GM12878 (cell line): ENCODE results near the gene PTPRJ. TPM values are rescaled to one million over a fixed set of nuclear protein-coding genes. Genes with fewer than 3 reads are reported as not detected.

Source experiments
- ATAC-seq: fragments of 200-7000 bp; cut with Tn5 transposase; 3 replicates; pipeline ENCODE4 v1.9.1; 2020; ENCODE audit warnings: mild to moderate bottlenecking, moderate library complexity
- BruUV-seq: library from RNA; stranded (reverse); fragments of 400-500 nt; replicated peaks from 2 replicates; lab custom pipeline; 2021; lab: Mats Ljungman, UMichigan
- CTCF ChIA-PET: fragments of 300-600 bp; sonication (Branson Sonifier 250); formaldehyde crosslinking; extraction: SDS; loops from one replicate; lab custom pipeline; 2021; ENCODE audit warnings: inconsistent platforms; lab: Yijun Ruan, JAX
- POLR2A ChIA-PET: fragments of 350-600 bp; formaldehyde crosslinking; extraction: SDS; loops from one replicate; lab custom pipeline; 2021; ENCODE audit warnings: inconsistent platforms; lab: Charles Lee
- RAD21 ChIA-PET: fragments of 300-600 bp; sonication (Branson Sonifier 250); formaldehyde crosslinking; loops from one replicate; lab custom pipeline; 2023; ENCODE audit warnings: antibody characterized with exemption; ENCODE audit not compliant: unreplicated experiment; lab: Charles Lee
- SMC1A ChIA-PET: fragments of 300-600 bp; sonication (Branson Sonifier 250); formaldehyde crosslinking; loops from one replicate; lab custom pipeline; 2023; ENCODE audit not compliant: unreplicated experiment, uncharacterized antibody; lab: Charles Lee
- DNase-seq: peaks from one replicate; pipeline ENCODE4 v3.0.0-alpha.2; 2011; ENCODE audit warnings: low read depth, low spot score
- FAIRE-seq: peaks from 3 replicates; lab custom pipeline; 2011; peaks lifted over from hg19 to GRCh38; lab: Jason Lieb, UNC
- H2AFZ ChIP-seq: 2 replicates; pipeline ENCODE4 v1.6.0; 2011; ENCODE audit warnings: low read depth, low read length, control low read depth; ENCODE audit not compliant: control insufficient read depth
- H3K27ac ChIP-seq: 2 replicates; pipeline ENCODE4 v1.5.1; 2011; ENCODE audit warnings: control low read depth; ENCODE audit not compliant: control insufficient read depth, insufficient read depth
- H3K27me3 ChIP-seq, 2 experiments: replicated peaks in 1 of 2; 2 replicates each; pipeline versions ENCODE4 v1.6.0 to v1.6.1; 2011; ENCODE audit warnings: low read length in 1 of 2; ENCODE audit not compliant: control insufficient read depth in 2 of 2, insufficient read depth in 2 of 2
- H3K36me3 ChIP-seq, 2 experiments: 2 replicates each; pipeline ENCODE4 v1.5.1; 2011; ENCODE audit warnings: low read length in 1 of 2; ENCODE audit not compliant: control insufficient read depth in 2 of 2, insufficient read depth in 2 of 2
- H3K4me1 ChIP-seq: 2 replicates; pipeline ENCODE4 v1.6.1; 2011; ENCODE audit warnings: mild to moderate bottlenecking, low read length, moderate library complexity, mixed read lengths; ENCODE audit not compliant: control insufficient read depth, insufficient read depth
- H3K4me2 ChIP-seq: 2 replicates; pipeline ENCODE4 v1.6.0; 2011; ENCODE audit warnings: control low read depth; ENCODE audit not compliant: control insufficient read depth, insufficient read depth
- H3K4me3 ChIP-seq: fragments of 200-600 bp; sonication (generic); 2 replicates; pipeline ENCODE4 v1.5.1; 2016
- H3K79me2 ChIP-seq: 2 replicates; pipeline ENCODE4 v1.6.0; 2011; ENCODE audit warnings: low read length; ENCODE audit not compliant: control insufficient read depth, insufficient read depth
- H3K9ac ChIP-seq: 2 replicates; pipeline ENCODE4 v1.8.0; 2011; ENCODE audit warnings: low read length, control low read depth, mixed read lengths; ENCODE audit not compliant: control insufficient read depth, insufficient read depth
- H3K9me3 ChIP-seq: replicated peaks from 3 replicates; pipeline ENCODE4 v1.5.1; 2011; ENCODE audit warnings: mild to moderate bottlenecking, low read length; ENCODE audit not compliant: control insufficient read depth, insufficient read depth
- H4K20me1 ChIP-seq: 2 replicates; pipeline ENCODE4 v1.6.0; 2011; ENCODE audit not compliant: control insufficient read depth, insufficient read depth
- NFXL1 ChIP-seq: fragments of 450-650 bp; IDR thresholded peaks from 2 replicates; pipeline ENCODE4 v1.6.1; 2017; ENCODE audit warnings: antibody characterized with exemption, mild to moderate bottlenecking, borderline replicate concordance
- PML ChIP-seq: IDR thresholded peaks from 2 replicates; pipeline ENCODE4 v1.6.1; 2012; ENCODE audit warnings: low read length, inconsistent platforms
- RCOR1 ChIP-seq: conservative IDR thresholded peaks from 2 replicates; pipeline ENCODE4 v1.6.1; 2012; ENCODE audit warnings: low read depth, low read length, improper control_type of control experiment
- WGBS: methylation state at CpG from one replicate; pipeline ENCODE4 v1.1.6; 2016; ENCODE audit warnings: low lambda C conversion rate; ENCODE audit not compliant: insufficient replicate concordance, insufficient coverage; ENCODE audit errors: missing lambda C conversion rate; 5-methylcytosine and 5-hydroxymethylcytosine counted together
- in situ Hi-C: fragments of 300-500 bp; cut with MboI; formaldehyde crosslinking; loops from 9 replicates; pipeline ENCODE4 v1.14.3; 2018; ENCODE audit warnings: mixed read lengths
- intact Hi-C: fragments of 100-400 bp; cut with micrococcal nuclease; formaldehyde crosslinking; loops from one replicate; pipeline ENCODE4 v1.14.2; 2022; ENCODE audit not compliant: unreplicated experiment
- polyA plus RNA-seq, 11 experiments: library from polyadenylated mRNA; depleted of rRNA in 4 of 11; unstranded in 6 of 11; stranded (reverse) in 5 of 11; fragments of >200 nt; fragmentation: Nextera tagmentation in 4 of 11; fragmentation: Illumina TruSeq in 1 of 11; extraction: Ambion mirVana in 4 of 11; extraction: Trizol in 1 of 11; gene quantifications; 1 replicate in 1 of 11; 2 replicates in 10 of 11; pipeline versions ENCODE4 v1.2.1 to v1.2.3, GENCODE V29; 2011 to 2016; ENCODE audit warnings: inconsistent platforms in 2 of 11, missing spikeins in 2 of 11, low read depth in 1 of 11
- total RNA-seq, 4 experiments: library from RNA; depleted of rRNA in 3 of 4; stranded (reverse); fragments of >200 nt in 3 of 4; fragmentation: Illumina TruSeq in 1 of 4; extraction: Trizol in 1 of 4; gene quantifications; 2 replicates each; pipeline versions ENCODE4 v1.2.1 to v1.2.3, GENCODE V29; 2013 to 2021
- TF ChIP-seq, protein P1 (sequence below): fragments of 450-650 bp; formaldehyde crosslinking; IDR thresholded peaks from 2 replicates; pipeline ENCODE4 v1.4.0; 2020; ENCODE audit warnings: mild to moderate bottlenecking, moderate library complexity

Gene PTPRJ
- total and polyA plus RNA-seq, 10 of the 15 experiments (the other 5 are each of a cell fraction or from before 2014, with no cell fraction given), result 0.22 to 22.4 (median 7.4) TPM

DNA sequence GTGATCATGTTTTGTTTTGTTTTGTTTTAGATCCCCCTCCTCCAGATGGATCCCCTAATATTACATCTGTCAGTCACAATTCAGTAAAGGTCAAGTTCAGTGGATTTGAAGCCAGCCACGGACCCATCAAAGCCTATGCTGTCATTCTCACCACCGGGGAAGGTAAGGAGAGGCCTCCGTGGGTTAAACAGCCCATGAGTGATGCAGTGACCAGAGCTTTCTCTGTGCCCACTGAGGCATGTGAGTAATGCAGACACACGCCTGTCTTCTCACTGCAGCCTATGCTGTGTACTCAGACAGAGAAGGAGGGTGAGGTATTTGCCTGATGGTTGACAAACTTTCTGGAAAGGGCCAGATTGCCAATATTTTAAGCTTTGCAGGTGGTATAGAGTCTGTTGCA lies 162.5 kb downstream of the PTPRJ start:
- RAD21 ChIA-PET, result no interaction called here
- no peak overlapping the region for H3K4me3 ChIP-seq
- FAIRE-seq (no peak), DNase-seq (no peak), ATAC-seq (no peak)
- no peaks in the 10 kb centered on the region for H3K9me3 ChIP-seq
- BruUV-seq, result no TSS peak
- H3K27me3 ChIP-seq, result no peaks in the 10 kb centered on the region
- in situ Hi-C loops (no loop called here), intact Hi-C loops (no loop called here)
- no peak overlapping the region for H3K27ac ChIP-seq
- WGBS, result 21% methylated on average over 4 of the region's 4 CpGs
- peaks cover 0 to 11% of the 10 kb centered on the region in 2 experiments; a peak in 1 of 4 replicates for H3K36me3 ChIP-seq
- POLR2A ChIA-PET, result no interaction called here
- TF ChIP-seq, protein P1, sequence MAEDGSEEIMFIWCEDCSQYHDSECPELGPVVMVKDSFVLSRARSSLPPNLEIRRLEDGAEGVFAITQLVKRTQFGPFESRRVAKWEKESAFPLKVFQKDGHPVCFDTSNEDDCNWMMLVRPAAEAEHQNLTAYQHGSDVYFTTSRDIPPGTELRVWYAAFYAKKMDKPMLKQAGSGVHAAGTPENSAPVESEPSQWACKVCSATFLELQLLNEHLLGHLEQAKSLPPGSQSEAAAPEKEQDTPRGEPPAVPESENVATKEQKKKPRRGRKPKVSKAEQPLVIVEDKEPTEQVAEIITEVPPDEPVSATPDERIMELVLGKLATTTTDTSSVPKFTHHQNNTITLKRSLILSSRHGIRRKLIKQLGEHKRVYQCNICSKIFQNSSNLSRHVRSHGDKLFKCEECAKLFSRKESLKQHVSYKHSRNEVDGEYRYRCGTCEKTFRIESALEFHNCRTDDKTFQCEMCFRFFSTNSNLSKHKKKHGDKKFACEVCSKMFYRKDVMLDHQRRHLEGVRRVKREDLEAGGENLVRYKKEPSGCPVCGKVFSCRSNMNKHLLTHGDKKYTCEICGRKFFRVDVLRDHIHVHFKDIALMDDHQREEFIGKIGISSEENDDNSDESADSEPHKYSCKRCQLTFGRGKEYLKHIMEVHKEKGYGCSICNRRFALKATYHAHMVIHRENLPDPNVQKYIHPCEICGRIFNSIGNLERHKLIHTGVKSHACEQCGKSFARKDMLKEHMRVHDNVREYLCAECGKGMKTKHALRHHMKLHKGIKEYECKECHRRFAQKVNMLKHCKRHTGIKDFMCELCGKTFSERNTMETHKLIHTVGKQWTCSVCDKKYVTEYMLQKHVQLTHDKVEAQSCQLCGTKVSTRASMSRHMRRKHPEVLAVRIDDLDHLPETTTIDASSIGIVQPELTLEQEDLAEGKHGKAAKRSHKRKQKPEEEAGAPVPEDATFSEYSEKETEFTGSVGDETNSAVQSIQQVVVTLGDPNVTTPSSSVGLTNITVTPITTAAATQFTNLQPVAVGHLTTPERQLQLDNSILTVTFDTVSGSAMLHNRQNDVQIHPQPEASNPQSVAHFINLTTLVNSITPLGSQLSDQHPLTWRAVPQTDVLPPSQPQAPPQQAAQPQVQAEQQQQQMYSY (CRISPR knock-in tag), result no peak
- TF ChIP-seq NFXL1 (no peak), RCOR1 (no peak), PML (no peak)
- no peaks in the 10 kb centered on the region for H4K20me1 ChIP-seq
- SMC1A ChIA-PET, result no interaction called here
- H3K4me2 ChIP-seq, result no peak overlapping the region
- CTCF ChIA-PET, result no interaction called here
- H3K9ac ChIP-seq, result no peak overlapping the region
- no peaks in the 10 kb centered on the region for H3K4me1 ChIP-seq
- no peak overlapping the region for H2AFZ ChIP-seq
- H3K79me2 ChIP-seq, result no peaks in the 10 kb centered on the region
